Fibroblast of mammary gland (primary cell): ENCODE measurements around the gene TTC39A.

ENCODE experiments used
- DNase-seq: peaks from one replicate; pipeline ENCODE4 v3.0.0-alpha.2; 2010; ENCODE audit warnings: low read depth
- H3K4me3 ChIP-seq: 2 replicates; pipeline ENCODE4 v1.5.1; 2011; ENCODE audit warnings: low read depth, mild to moderate bottlenecking, low read length, moderate library complexity; ENCODE audit not compliant: control insufficient read depth
- TF ChIP-seq, protein P1 (sequence below): conservative IDR thresholded peaks from 2 replicates; pipeline ENCODE4 v1.5.1; 2011; ENCODE audit warnings: low read depth, low read length, inconsistent platforms; ENCODE audit not compliant: control insufficient read depth, insufficient read depth

Gene TTC39A

DNA sequence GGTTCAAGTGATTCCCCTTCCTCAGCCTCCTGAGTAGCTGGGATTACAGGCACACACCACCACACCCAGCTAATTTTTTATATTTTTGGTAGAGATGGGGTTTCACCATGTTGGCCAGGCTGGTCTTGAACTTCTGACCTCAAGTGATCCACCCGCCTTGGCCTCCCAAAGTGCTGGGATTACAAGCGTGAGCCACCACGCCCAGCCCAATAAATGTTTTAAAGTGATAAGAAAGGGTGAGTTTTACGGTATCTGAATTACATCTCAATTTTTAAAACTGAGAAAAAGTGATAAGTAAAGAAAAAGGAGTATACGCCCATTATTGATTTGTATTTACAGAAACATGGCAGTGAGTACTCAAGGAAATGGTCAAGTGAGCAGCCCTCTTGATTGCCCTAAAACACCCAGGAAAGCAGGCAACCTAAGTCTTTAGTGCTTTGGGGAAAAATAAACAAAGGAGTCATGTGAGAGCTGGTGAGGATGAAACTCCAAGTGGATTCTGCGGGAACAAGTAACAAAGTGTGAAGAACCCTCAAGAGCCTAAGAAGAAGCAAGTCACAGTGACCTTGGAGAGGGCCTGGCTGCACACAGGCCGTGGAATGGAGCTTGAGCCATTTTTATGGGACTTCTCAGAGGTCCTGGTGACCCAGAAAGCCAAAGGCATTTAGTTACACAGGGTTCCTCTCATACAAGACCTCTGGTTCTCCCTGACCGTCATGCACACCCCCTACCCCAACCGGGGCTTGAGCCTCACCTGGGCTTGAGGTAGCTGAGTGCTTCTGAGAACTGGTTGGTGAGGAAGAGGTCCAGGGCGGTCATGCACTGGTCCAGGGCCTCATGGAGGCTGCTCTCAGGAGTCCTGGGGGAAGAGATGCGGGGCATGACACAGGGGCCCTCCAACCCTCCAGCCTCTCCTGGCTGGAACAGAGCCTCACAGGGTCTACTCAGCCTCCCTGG is 9.1 kb downstream of the TTC39A start:
- no peak for DNase-seq
- TF ChIP-seq, protein P1, sequence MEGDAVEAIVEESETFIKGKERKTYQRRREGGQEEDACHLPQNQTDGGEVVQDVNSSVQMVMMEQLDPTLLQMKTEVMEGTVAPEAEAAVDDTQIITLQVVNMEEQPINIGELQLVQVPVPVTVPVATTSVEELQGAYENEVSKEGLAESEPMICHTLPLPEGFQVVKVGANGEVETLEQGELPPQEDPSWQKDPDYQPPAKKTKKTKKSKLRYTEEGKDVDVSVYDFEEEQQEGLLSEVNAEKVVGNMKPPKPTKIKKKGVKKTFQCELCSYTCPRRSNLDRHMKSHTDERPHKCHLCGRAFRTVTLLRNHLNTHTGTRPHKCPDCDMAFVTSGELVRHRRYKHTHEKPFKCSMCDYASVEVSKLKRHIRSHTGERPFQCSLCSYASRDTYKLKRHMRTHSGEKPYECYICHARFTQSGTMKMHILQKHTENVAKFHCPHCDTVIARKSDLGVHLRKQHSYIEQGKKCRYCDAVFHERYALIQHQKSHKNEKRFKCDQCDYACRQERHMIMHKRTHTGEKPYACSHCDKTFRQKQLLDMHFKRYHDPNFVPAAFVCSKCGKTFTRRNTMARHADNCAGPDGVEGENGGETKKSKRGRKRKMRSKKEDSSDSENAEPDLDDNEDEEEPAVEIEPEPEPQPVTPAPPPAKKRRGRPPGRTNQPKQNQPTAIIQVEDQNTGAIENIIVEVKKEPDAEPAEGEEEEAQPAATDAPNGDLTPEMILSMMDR, result no peak
- no peak overlapping the region for H3K4me3 ChIP-seq

- no peak overlapping the region for H3K4me3 ChIP-seq
- DNase-seq, result no peak
- TF ChIP-seq, protein P1, result no peak
Observed at GRCh38 chr1:51317798-51318197, 12.6 kb downstream of the TTC39A start.

GRCh38 chr1:51316846-51317120 is 13.6 kb downstream of the TTC39A start:
- no peak overlapping the region for H3K4me3 ChIP-seq
- DNase-seq, result no peak
- TF ChIP-seq, protein P1, result no peak

GRCh38 chr1:51316113-51316845 is 14.1 kb downstream of the TTC39A start:
- H3K4me3 ChIP-seq, result no peak overlapping the region
- no peak for DNase-seq
- TF ChIP-seq, protein P1, result no peak

- no peak for DNase-seq
- H3K4me3 ChIP-seq, result no peak overlapping the region
- TF ChIP-seq, protein P1, result no peak
Observed at GRCh38 chr1:51314974-51315373, 15.4 kb downstream of the TTC39A start.

GRCh38 chr1:51313961-51314777 is 16.2 kb downstream of the TTC39A start:
- DNase-seq, result peak; percentile 91
- TF ChIP-seq, protein P1, result no peak

More at GRCh38 chr1:51313961-51314777, 16.2 kb downstream of the TTC39A start:
- H3K4me3 ChIP-seq, result no peak overlapping the region
